HTERT RPE-1 (cell line): ENCODE data around the gene MMRN2.

Source experiments
- in situ Hi-C: fragments of 300-500 bp; cut with MboI; formaldehyde crosslinking; loops from 4 replicates; pipeline ENCODE4 v1.14.3; 2020; ENCODE audit warnings: low sequenced_read_pairs

Gene MMRN2

GRCh38 chr10:86888585-86889381 is 68.6 kb downstream of the MMRN2 start:
- in situ Hi-C loops = no loop called here
